ENCODE data around the gene LRIT2. TPM values are rescaled to one million over a fixed set of nuclear protein-coding genes. Genes with fewer than 3 reads are reported as not detected.

Gene LRIT2
- total RNA-seq, 1 donor from 2014 or later: not detected

- H3K27me3 ChIP-seq (ENCODE audit: low read depth): peaks cover 63% of the 10 kb centered on the region
- no peaks in the 10 kb centered on the region for H3K9me3 ChIP-seq (replicated peaks)
- intact Hi-C loops (cut with micrococcal nuclease): no loop called here
- no peak overlapping the region for H3K27ac ChIP-seq (replicated peaks)
- TF ChIP-seq CTCF (IDR thresholded peaks at IDR 0.05; ENCODE audit: borderline replicate concordance): no peak
- no peak overlapping the region for H3K4me3 ChIP-seq
- no peaks in the 10 kb centered on the region for H3K4me1 ChIP-seq
- no peaks in the 10 kb centered on the region for H3K36me3 ChIP-seq
- DNase-seq: no peak
These were observed 7.0 kb upstream of the LRIT2 start for GRCh38 chr10:84232376-84232775.

DNA sequence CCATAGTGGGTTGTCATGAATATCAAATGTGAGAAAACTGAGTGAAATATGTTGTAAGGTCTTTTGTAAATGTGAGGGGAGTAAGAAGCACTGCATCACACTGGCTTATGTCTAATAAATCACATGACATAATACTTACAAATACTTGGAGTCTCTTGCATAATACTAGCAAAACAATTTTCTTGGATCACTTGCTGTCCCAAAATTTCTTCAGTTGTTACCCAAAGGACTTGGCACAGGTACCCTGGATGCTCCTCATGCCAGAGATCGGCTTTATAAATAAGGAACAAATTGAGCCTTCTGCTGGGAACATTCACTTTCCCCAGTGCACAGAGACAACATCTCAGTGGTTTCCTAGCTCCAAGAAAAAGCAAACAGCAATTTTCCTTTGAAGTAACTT, 5.0 kb upstream of the LRIT2 start:
- H3K4me1 ChIP-seq: no peaks in the 10 kb centered on the region
- no peak overlapping the region for H3K4me3 ChIP-seq
- intact Hi-C loops (cut with micrococcal nuclease): no loop called here
- DNase-seq: no peak
- no peaks in the 10 kb centered on the region for H3K9me3 ChIP-seq (replicated peaks)
- no peak overlapping the region for H3K27ac ChIP-seq (replicated peaks)
- no peaks in the 10 kb centered on the region for H3K36me3 ChIP-seq
- peaks cover 64% of the 10 kb centered on the region for H3K27me3 ChIP-seq (ENCODE audit: low read depth)
- no peak for TF ChIP-seq CTCF (IDR thresholded peaks at IDR 0.05; ENCODE audit: borderline replicate concordance)

GRCh38 chr10:84227810-84228209, 2.5 kb upstream of the LRIT2 start:
- Histone ChIP-seq H3K4me3 (no peak overlapping the region), H3K27me3 (ENCODE audit: low read depth) (peaks cover 60% of the 10 kb centered on the region), H3K4me1 (no peaks in the 10 kb centered on the region), H3K9me3 (replicated peaks) (no peaks in the 10 kb centered on the region), H3K27ac (replicated peaks) (no peak overlapping the region), H3K36me3 (no peaks in the 10 kb centered on the region)
- TF ChIP-seq CTCF (IDR thresholded peaks at IDR 0.05; ENCODE audit: borderline replicate concordance): no peak
- intact Hi-C loops (cut with micrococcal nuclease): no loop called here
- no peak for DNase-seq

DNA sequence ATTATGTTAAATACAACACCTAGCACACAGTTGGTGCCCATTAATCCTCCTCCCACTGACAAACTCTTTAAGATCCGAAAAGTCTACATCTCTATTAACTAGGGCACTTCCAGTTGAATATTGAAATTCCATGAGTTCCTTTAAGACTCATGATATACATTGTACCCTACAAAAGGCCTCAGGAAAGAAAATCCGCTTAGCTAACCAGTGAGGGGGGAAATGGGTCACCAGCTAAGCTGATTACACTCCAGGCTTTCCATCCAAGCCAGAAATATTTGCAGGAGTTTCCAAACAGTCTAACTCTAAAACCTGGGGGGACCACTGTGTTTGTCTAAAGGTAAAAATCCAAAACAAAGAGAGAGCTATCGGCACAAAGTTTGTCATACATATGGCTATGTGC, 1.3 kb upstream of the LRIT2 start:
- Histone ChIP-seq H3K9me3 (replicated peaks) (no peaks in the 10 kb centered on the region), H3K27me3 (ENCODE audit: low read depth) (peaks cover 62% of the 10 kb centered on the region), H3K4me3 (no peak overlapping the region), H3K36me3 (no peaks in the 10 kb centered on the region), H3K4me1 (no peaks in the 10 kb centered on the region), H3K27ac (replicated peaks) (no peak overlapping the region)
- no peak for DNase-seq
- intact Hi-C loops (cut with micrococcal nuclease): no loop called here
- TF ChIP-seq CTCF (IDR thresholded peaks at IDR 0.05; ENCODE audit: borderline replicate concordance): no peak

- Histone ChIP-seq H3K36me3 (no peaks in the 10 kb centered on the region), H3K27ac (replicated peaks) (no peak overlapping the region), H3K4me1 (no peaks in the 10 kb centered on the region), H3K27me3 (ENCODE audit: low read depth) (peaks cover 56% of the 10 kb centered on the region), H3K9me3 (replicated peaks) (no peaks in the 10 kb centered on the region), H3K4me3 (no peak overlapping the region)
- no peak for TF ChIP-seq CTCF (IDR thresholded peaks at IDR 0.05; ENCODE audit: borderline replicate concordance)
- no peak for DNase-seq
- intact Hi-C loops (cut with micrococcal nuclease): no loop called here
These were observed 824 bp downstream of the LRIT2 start for GRCh38 chr10:84224411-84225028.
